Lower leg skin (tissue), 4 donors: ENCODE results near the gene RGPD8. TPM values are rescaled to one million over a fixed set of nuclear protein-coding genes. Genes with fewer than 3 reads are reported as not detected.

ENCODE experiments used
- DNase-seq, 2 donors: peaks; one replicate each; pipeline ENCODE4 v3.0.0-alpha.2; 2019; ENCODE audit warnings: low spot score in 2 of 2
- H3K4me3 ChIP-seq: fragments of 200-600 bp; sonication (generic); 2 replicates; pipeline ENCODE4 v1.5.1; 2017; ENCODE audit warnings: mild to moderate bottlenecking, low read depth; ENCODE audit not compliant: poor library complexity, severe bottlenecking
- POLR2A ChIP-seq, 2 donors: fragments of 450-650 bp; IDR thresholded peaks; one replicate each; pipeline ENCODE4 v1.6.1; 2016 to 2017; ENCODE audit warnings: antibody characterized with exemption in 2 of 2, mild to moderate bottlenecking in 1 of 2, moderate library complexity in 1 of 2
- WGBS, 2 donors: methylation state at CpG; one replicate each; pipeline ENCODE4 v1.1.5; 2018; 5-methylcytosine and 5-hydroxymethylcytosine counted together
- intact Hi-C: fragments of 100-400 bp; cut with DNase I; formaldehyde crosslinking; loops from one replicate; pipeline ENCODE4 v1.15.0; 2023; ENCODE audit warnings: low total_unique reads
- total RNA-seq, 4 donors: library from RNA; depleted of rRNA; stranded (reverse); fragments of >200 nt; gene quantifications; one replicate each; pipeline ENCODE4 v1.1.0, GENCODE V29; 2016
- TF ChIP-seq, protein P1 (sequence below), 3 donors: fragments of 450-650 bp; IDR thresholded peaks; one replicate each; pipeline ENCODE4 v1.5.1; 2016; ENCODE audit warnings: antibody characterized with exemption in 3 of 3, mild to moderate bottlenecking in 3 of 3, moderate library complexity in 2 of 3

Gene RGPD8
- total RNA-seq, 4 donors from 2014 or later: 10.5 to 24.8 (median 12.8) TPM

DNA sequence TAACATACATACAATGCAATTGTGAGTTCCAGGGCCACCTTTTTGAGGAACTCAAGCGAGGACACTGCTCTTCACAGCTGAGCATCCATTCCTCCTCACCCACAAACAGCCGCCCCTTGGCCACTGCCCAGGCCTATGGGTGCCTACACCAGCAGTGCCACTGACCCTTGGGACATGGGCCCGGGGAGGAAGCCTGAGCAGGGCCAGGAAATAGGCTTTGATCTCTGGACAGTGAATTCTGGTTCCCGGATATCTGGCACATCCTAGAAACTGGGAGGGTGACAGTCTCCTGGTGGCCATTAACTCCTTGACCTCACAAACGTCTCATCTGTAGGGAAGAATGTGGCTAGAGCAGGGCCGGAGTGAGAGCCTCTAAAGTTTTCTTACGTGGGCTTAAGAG lies 43.0 kb upstream of the RGPD8 start:
- DNase-seq: no peak
- 82 to 83% methylated on average over 7 of the region's 7 CpGs for WGBS, 2 donors
- no peak overlapping the region for H3K4me3 ChIP-seq
- intact Hi-C loops: no loop called here
- TF ChIP-seq, protein P1, sequence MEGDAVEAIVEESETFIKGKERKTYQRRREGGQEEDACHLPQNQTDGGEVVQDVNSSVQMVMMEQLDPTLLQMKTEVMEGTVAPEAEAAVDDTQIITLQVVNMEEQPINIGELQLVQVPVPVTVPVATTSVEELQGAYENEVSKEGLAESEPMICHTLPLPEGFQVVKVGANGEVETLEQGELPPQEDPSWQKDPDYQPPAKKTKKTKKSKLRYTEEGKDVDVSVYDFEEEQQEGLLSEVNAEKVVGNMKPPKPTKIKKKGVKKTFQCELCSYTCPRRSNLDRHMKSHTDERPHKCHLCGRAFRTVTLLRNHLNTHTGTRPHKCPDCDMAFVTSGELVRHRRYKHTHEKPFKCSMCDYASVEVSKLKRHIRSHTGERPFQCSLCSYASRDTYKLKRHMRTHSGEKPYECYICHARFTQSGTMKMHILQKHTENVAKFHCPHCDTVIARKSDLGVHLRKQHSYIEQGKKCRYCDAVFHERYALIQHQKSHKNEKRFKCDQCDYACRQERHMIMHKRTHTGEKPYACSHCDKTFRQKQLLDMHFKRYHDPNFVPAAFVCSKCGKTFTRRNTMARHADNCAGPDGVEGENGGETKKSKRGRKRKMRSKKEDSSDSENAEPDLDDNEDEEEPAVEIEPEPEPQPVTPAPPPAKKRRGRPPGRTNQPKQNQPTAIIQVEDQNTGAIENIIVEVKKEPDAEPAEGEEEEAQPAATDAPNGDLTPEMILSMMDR (IDR thresholded peaks at IDR 0.05): no peak
- TF ChIP-seq POLR2A (IDR thresholded peaks at IDR 0.05): no peak

DNA sequence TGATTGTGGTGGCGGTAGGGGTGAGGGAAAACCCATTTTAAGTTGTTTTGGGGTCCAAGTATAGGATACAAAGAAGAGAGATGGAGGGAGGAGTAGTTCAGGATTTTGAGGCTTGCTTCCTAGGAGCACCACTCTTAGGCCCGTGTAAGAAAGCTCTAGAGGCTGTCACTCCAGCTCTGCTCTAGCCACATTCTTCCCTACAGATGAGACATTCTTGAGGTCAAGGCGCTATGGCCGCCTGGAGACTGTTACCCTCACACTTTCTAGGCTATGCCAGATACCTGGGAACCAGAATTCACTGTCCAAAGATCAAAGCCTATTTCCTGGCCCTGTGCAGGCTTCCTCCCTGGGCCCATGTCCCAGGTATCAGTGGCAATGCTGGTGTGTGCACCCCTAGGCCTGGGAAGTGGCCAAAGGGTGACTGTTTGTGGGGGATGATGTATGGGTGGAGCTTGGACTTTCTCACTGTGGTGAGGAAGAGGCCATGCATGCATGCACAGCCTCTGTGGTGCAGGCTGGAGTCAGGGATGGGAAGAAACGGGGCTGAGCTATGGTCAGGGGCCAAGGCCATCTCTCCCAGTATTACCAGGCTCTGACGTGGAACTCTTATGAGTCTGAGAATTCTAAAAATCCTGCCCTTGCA lies 41.5 kb upstream of the RGPD8 start:
- no peak for DNase-seq
- H3K4me3 ChIP-seq: no peak overlapping the region
- intact Hi-C loops: no loop called here
- TF ChIP-seq, protein P1 (IDR thresholded peaks at IDR 0.05): no peak
- TF ChIP-seq POLR2A (IDR thresholded peaks at IDR 0.05): no peak
- 78 to 81% methylated on average over 6 of the region's 6 CpGs for WGBS, 2 donors

DNA sequence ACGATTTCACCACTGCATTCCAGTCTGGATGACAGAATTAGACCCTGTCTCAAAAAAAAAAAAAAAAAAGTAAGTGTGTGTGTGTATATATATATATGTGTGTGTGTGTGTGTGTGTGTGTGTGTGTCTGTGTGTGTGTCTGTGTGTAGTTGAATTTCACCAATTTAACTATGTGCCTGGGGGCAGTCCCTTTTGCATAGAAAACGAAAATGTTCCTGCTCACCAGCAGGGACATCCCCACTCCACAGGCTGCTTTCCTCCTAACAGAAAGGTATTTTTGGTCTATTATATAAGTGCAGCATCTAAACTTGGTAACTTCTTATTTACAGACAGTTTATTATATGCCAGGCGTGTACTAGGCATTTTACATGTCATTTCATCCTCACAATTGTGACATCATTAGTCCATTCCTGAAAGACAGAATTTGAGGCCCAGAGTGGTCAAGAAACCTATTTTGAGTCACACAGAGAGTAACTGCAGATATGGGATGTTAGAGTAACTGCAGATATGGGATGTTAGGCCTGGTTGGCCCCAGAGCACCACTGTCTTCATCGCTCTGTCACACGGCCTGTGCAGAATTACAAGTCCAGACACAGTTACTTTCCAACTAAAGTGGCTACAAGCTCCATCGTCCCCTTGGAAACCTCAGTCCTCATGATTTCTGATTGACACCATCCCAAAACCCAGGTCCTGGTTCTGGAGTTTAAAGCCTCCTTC lies 39.3 kb upstream of the RGPD8 start:
- WGBS, 2 donors: 82 to 83% methylated on average over 6 of the region's 6 CpGs
- DNase-seq: no peak
- no peak for TF ChIP-seq POLR2A (IDR thresholded peaks at IDR 0.05)
- TF ChIP-seq, protein P1 (IDR thresholded peaks at IDR 0.05): no peak
- intact Hi-C loops: no loop called here
- no peak overlapping the region for H3K4me3 ChIP-seq

DNA sequence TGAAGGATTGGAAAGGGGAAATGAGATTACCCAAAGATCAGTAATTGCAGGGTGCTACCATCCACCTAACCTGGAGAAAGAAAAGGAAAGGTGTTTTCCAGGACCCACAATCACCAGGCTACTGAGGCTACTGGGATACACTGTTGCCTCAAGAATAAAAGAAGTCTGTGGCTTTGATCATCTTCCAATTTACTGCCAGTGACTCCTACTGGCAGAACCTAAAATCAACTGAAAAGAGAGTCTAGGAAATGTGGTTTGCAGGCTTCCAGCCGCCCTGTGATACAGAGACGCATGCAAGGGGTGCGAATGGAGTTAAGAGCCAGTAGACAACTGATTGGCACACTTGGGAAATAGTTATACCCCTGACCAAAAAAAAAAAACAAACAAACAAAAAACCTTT lies 31.9 kb upstream of the RGPD8 start:
- 56 to 69% methylated on average over 3 of the region's 3 CpGs for WGBS, 2 donors
- DNase-seq: no peak

DNA sequence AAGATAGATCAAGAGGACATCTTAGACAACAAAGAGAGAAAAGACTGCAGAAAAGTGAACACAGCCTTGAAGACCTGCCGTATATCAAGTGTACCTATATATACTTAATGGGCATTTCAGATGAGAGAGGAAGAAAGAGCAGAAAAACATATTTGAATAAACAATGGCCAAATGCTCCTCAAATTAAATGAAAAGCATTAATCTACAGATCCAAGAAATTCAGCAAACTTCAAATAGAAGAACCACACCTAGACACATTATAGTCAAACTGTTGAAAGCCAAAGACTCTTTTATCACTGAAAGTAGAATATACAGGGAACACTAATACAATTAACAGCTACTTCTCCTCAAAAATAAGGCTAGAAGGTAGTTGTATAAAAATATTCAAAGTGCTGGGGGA lies 29.8 kb upstream of the RGPD8 start:
- TF ChIP-seq, protein P1 (IDR thresholded peaks at IDR 0.05): no peak
- TF ChIP-seq POLR2A (IDR thresholded peaks at IDR 0.05): no peak
- 97 to 100% methylated on average over 1 of the region's 1 CpG for WGBS, 2 donors
- H3K4me3 ChIP-seq: no peak overlapping the region
- DNase-seq: no peak
- intact Hi-C loops: loop anchor here (10.0 kb wide), 1 partner anchor 52 kb away; no protein-coding TSS in a partner anchor

More for the DNA sequence above, 31.9 kb upstream of the RGPD8 start:
- H3K4me3 ChIP-seq: no peak overlapping the region
- intact Hi-C loops: loop anchor here (10.0 kb wide), 1 partner anchor 49 kb away; no protein-coding TSS in a partner anchor
- TF ChIP-seq POLR2A (IDR thresholded peaks at IDR 0.05): no peak
- TF ChIP-seq, protein P1 (IDR thresholded peaks at IDR 0.05): no peak
